Ovary (tissue), 9 donors: ENCODE measurements around the gene C1orf159. TPM values are rescaled to one million over a fixed set of nuclear protein-coding genes. Genes with fewer than 3 reads are reported as not detected.

ENCODE experiments used
- DNase-seq, 5 donors: peaks; one replicate each; pipeline ENCODE4 v3.0.0-alpha.2; 2019 to 2020
- H3K27ac ChIP-seq, 2 donors: fragments of 200-600 bp; one replicate each; pipeline versions ENCODE4 v1.5.1 to v1.8.0; 2019 to 2022
- H3K27me3 ChIP-seq: fragments of 200-600 bp; one replicate; pipeline ENCODE4 v1.8.0; 2022
- H3K36me3 ChIP-seq: fragments of 200-600 bp; sonication (generic); one replicate; pipeline ENCODE4 v1.5.1; 2019
- H3K4me1 ChIP-seq: one replicate; pipeline ENCODE4 v1.8.1; 2013; ENCODE audit warnings: mild to moderate bottlenecking, moderate library complexity; ENCODE audit not compliant: insufficient read depth
- H3K4me3 ChIP-seq: fragments of 200-600 bp; sonication (generic); one replicate; pipeline ENCODE4 v1.5.1; 2017
- H3K9me3 ChIP-seq, 2 donors: fragments of 200-600 bp in 1 of 2; sonication (generic) in 1 of 2; one replicate each; pipeline versions ENCODE4 v1.5.1 to v1.8.1; 2013 to 2019; ENCODE audit warnings: mild to moderate bottlenecking in 1 of 2, moderate library complexity in 1 of 2
- CTCF ChIP-seq, 3 donors: fragments of 450-650 bp in 2 of 3; fragments of 200-600 bp in 1 of 3; IDR thresholded peaks; one replicate each; pipeline versions ENCODE4 v1.5.1 to v1.8.0; 2016 to 2022; ENCODE audit warnings: antibody characterized with exemption in 3 of 3, mild to moderate bottlenecking in 1 of 3
- EP300 ChIP-seq: sonication (generic); formaldehyde crosslinking; IDR thresholded peaks from one replicate; pipeline ENCODE4 v1.6.1; 2017; ENCODE audit warnings: antibody characterized with exemption
- POLR2A ChIP-seq: fragments of 450-650 bp; IDR thresholded peaks from one replicate; pipeline ENCODE4 v1.6.1; 2017; ENCODE audit warnings: antibody characterized with exemption, mild to moderate bottlenecking, moderate library complexity
- WGBS, 3 donors: extraction: QIAGEN DNeasy Blood & Tissue Kit in 1 of 3; methylation state at CpG; one replicate each; pipeline versions ENCODE4 v1.1.5 to v1.1.7; 2013 to 2017; 5-methylcytosine and 5-hydroxymethylcytosine counted together
- intact Hi-C, 4 donors: fragments of 100-400 bp; cut with DNase I; formaldehyde crosslinking; loops; one replicate each; pipeline versions ENCODE4 v1.11.0 to v1.15.1; 2022 to 2023
- polyA plus RNA-seq, 2 donors: library from polyadenylated mRNA; stranded (reverse); fragments of 200-250 nt in 1 of 2; fragments of 350-450 nt in 1 of 2; fragmentation: Illumina TruSeq in 1 of 2; extraction: RNeasy Lipid Tissue Mini Kit (QIAGEN cat#74804) in 1 of 2; gene quantifications; one replicate each; pipeline ENCODE4 v1.2.3, GENCODE V29; 2013 to 2014
- total RNA-seq, 7 donors: library from RNA; depleted of rRNA in 2 of 7; stranded (reverse); fragments of >200 nt in 2 of 7; fragmentation: NEBNext Ultra II Directional in 3 of 7; extraction: Animal tissue kit (Norgen Biotek cat#: 25700) in 3 of 7; gene quantifications; one replicate each; pipeline versions ENCODE4 v1.1.0 to v1.2.4, GENCODE V29; 2016 to 2023
- donor health status: DM: no; HTN: no; CAD: no; lungs with moderate emphysema.
- donor health status: DM: no; HTN: no; CAD: no.
- donor health status: Bipolar disorder and iron deficiency.
- donor health status: DM: yes; HTN: yes; CAD: no.
- donor health status: DM: no; HTN: no; CAD: no.
- donor health status: DM: yes; HTN: yes; CAD: no.

Gene C1orf159
- total and polyA plus RNA-seq, 9 donors, result 0.28 to 22.1 (median 9.4) TPM

DNA sequence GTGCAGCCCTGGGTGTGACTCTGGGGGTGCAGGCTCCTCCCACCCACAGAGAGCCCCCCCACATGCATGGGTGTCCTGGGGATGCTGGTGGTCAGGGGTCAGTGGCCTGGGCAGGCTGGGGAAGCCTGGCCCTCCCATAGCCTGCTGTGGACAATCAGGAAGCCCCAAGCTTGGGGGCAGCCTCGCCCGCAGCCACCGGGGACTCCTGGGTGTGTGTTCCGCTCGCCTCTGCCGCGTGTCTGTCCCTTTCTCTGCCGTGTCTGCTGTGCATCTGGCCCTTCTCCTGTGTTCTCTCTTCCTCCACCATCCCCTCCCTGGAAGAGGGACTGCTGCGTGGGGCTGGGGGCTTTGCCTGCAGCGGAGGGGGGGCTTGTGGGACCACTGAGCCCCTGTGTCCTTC, 73.1 kb downstream of the C1orf159 start:
- no peaks in the 10 kb centered on the region for H3K27me3 ChIP-seq
- peaks cover 6% of the 10 kb centered on the region for H3K4me1 ChIP-seq
- no peak for DNase-seq
- H3K4me3 ChIP-seq, result no peak overlapping the region
- H3K27ac ChIP-seq, result no peak overlapping the region
- intact Hi-C loops, result loop anchor here in 1 of 4 donors (10.0 kb wide), 1 partner anchor 252 kb away; no protein-coding TSS in a partner anchor
- WGBS, 3 donors, result 91 to 94% (median 94%) methylated on average over 9 to 10 of the region's 10 CpGs
- H3K36me3 ChIP-seq, result no peaks in the 10 kb centered on the region
- TF ChIP-seq CTCF (IDR thresholded peaks at IDR 0.05) (no peak), EP300 (no peak), POLR2A (no peak)
- H3K9me3 ChIP-seq, result no peaks in the 10 kb centered on the region

DNA sequence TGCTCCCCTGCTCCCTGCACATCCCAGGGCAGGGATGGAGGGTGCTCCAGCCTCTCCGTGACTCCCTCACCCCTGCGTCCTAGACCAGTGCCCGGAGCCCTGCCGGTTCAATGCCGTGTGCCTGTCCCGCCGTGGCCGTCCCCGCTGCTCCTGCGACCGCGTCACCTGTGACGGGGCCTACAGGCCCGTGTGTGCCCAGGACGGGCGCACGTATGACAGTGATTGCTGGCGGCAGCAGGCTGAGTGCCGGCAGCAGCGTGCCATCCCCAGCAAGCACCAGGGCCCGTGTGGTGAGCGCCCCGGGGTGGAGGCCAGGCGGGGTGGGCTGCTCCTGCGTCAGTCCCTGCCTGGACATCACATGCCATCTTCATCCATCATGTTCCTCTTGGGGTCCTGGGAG, 74.0 kb downstream of the C1orf159 start:
- no peak for TF ChIP-seq EP300
- TF ChIP-seq CTCF (IDR thresholded peaks at IDR 0.05), result no peak
- WGBS, 3 donors, result 90 to 94% (median 92%) methylated on average over 22 to 25 of the region's 25 CpGs
- peaks cover 6% of the 10 kb centered on the region for H3K4me1 ChIP-seq
- intact Hi-C loops, result loop anchor here in 1 of 4 donors (10.0 kb wide), 1 partner anchor 253 kb away; no protein-coding TSS in a partner anchor
- no peaks in the 10 kb centered on the region for H3K9me3 ChIP-seq
- no peak for DNase-seq
- H3K36me3 ChIP-seq, result no peaks in the 10 kb centered on the region
- H3K27me3 ChIP-seq, result no peaks in the 10 kb centered on the region
- H3K4me3 ChIP-seq, result no peak overlapping the region
- H3K27ac ChIP-seq, result no peak overlapping the region

DNA sequence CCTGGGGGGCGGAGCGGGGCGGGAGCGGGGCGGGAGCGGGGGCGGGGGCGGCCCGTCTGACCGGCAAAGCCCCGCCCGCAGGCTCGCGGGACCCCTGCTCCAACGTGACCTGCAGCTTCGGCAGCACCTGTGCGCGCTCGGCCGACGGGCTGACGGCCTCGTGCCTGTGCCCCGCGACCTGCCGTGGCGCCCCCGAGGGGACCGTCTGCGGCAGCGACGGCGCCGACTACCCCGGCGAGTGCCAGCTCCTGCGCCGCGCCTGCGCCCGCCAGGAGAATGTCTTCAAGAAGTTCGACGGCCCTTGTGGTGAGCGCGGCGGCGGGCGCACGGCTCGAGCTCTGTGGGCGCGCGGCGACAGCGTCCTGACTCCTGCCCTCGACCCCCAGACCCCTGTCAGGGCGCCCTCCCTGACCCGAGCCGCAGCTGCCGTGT, 74.8 kb downstream of the C1orf159 start:
- TF ChIP-seq POLR2A (no peak), CTCF (IDR thresholded peaks at IDR 0.05) (no peak), EP300 (no peak)
- peak in 1 of 5 donors; percentile 53 for DNase-seq
- Histone ChIP-seq H3K27ac (no peak overlapping the region), H3K4me3 (no peak overlapping the region), H3K36me3 (no peaks in the 10 kb centered on the region), H3K4me1 (peaks cover 6% of the 10 kb centered on the region), H3K9me3 (no peaks in the 10 kb centered on the region), H3K27me3 (no peaks in the 10 kb centered on the region)
- 39 to 67% (median 45%) methylated on average over 33 to 56 of the region's 60 CpGs for WGBS, 3 donors
- intact Hi-C loops, result loop anchor here in 1 of 4 donors (10.0 kb wide), 1 partner anchor 254 kb away; no protein-coding TSS in a partner anchor

- no peaks in the 10 kb centered on the region for H3K27me3 ChIP-seq
- no peaks in the 10 kb centered on the region for H3K9me3 ChIP-seq
- DNase-seq, result peak; percentile 61 to 79 (median 75)
- H3K27ac ChIP-seq, result no peak overlapping the region
- peak overlapping the region; percentile 7 for H3K4me3 ChIP-seq
- intact Hi-C loops, result loop anchor here in 1 of 4 donors (10.0 kb wide), 1 partner anchor 255 kb away; no protein-coding TSS in a partner anchor
- WGBS, 3 donors, result 3 to 6% (median 4%) methylated on average over 59 to 99 of the region's 99 CpGs
- peaks cover 6% of the 10 kb centered on the region for H3K4me1 ChIP-seq
- no peak for TF ChIP-seq CTCF (IDR thresholded peaks at IDR 0.05)
- TF ChIP-seq POLR2A, result no peak
- TF ChIP-seq EP300, result no peak
- no peaks in the 10 kb centered on the region for H3K36me3 ChIP-seq
Observed at GRCh38 chr1:1040004-1040991, 75.6 kb downstream of the C1orf159 start.
